Endothelial cell (in vitro differentiated cells): ENCODE data around the gene AKAP13. TPM values are rescaled to one million over a fixed set of nuclear protein-coding genes. Genes with fewer than 3 reads are reported as not detected.
A peak's percentile ranks its signal among the peaks of the same experiment; 100 is the strongest.

Experiments used
- DNase-seq: peaks from one replicate; pipeline ENCODE4 v3.0.0; 2021; ENCODE audit warnings: low spot score
- H3K27ac Mint-ChIP-seq: one replicate; pipeline ENCODE4 v1.8.0; 2021; ENCODE audit warnings: mixed read lengths, inconsistent platforms; ENCODE audit not compliant: unreplicated experiment
- H3K27me3 Mint-ChIP-seq: one replicate; pipeline ENCODE4 v1.8.0; 2021; ENCODE audit warnings: mild to moderate bottlenecking, moderate library complexity, mixed read lengths, inconsistent platforms; ENCODE audit not compliant: unreplicated experiment
- H3K36me3 Mint-ChIP-seq: one replicate; pipeline ENCODE4 v1.8.0; 2021; ENCODE audit warnings: mild to moderate bottlenecking, low read depth, mixed read lengths, inconsistent platforms; ENCODE audit not compliant: unreplicated experiment
- H3K4me1 Mint-ChIP-seq: one replicate; pipeline ENCODE4 v1.8.0; 2021; ENCODE audit warnings: mild to moderate bottlenecking, mixed read lengths, inconsistent platforms; ENCODE audit not compliant: unreplicated experiment
- H3K4me3 Mint-ChIP-seq: one replicate; pipeline ENCODE4 v1.8.0; 2021; ENCODE audit warnings: mild to moderate bottlenecking, mixed read lengths, inconsistent platforms; ENCODE audit not compliant: unreplicated experiment
- H3K9me3 Mint-ChIP-seq: one replicate; pipeline ENCODE4 v1.8.0; 2021; ENCODE audit warnings: mixed read lengths, inconsistent platforms; ENCODE audit not compliant: unreplicated experiment
- total RNA-seq: library from RNA; stranded (reverse); fragmentation: NEBNext Ultra II Directional; extraction: Animal tissue kit (Norgen Biotek cat#: 25700); gene quantifications from one replicate; pipeline ENCODE4 v1.2.1, GENCODE V29; 2021; ENCODE audit not compliant: unreplicated experiment
- TF ChIP-seq, protein P1 (sequence below): fragments of 200-600 bp; sonication (generic); IDR thresholded peaks from one replicate; pipeline ENCODE4 v1.5.0; 2021; ENCODE audit warnings: antibody characterized with exemption; ENCODE audit not compliant: unreplicated experiment

Gene AKAP13
- total RNA-seq, 1 donor from 2014 or later, result 249 TPM

DNA sequence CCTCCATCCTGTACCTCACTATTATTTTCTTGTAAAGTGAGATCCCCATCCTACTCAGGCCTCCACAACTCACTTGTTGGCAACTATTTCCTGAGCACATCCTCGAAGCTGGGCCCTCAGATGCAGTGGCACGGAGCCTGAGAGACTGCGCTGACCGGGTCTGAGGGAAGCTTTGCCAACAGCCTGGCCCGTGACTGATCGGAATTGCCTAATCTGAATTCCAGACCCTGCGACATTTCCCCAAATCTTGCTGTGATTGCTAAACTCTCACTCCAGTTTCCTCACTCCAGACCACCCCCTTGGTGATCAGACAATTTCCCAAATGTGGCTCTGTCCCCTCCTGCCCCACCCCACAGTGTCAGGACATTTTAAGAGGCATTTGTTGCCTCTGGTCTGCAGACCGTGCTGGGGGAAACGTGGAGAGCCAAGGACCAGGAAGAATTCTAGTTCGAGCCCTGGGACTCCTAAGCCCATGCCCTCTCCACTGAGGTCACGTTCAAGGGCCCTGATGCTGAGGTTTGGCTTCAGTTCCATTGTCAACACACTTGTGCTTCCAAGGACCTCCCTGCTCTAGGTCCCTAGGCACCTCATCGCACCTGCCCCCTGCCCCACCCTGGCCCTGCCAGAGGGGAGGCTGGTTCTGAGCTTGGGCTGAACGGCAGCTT lies 391.5 kb downstream of the AKAP13 start:
- Mint-ChIP-seq H3K4me1 (peaks cover 3% of the 10 kb centered on the region), H3K9me3 (no peaks in the 10 kb centered on the region), H3K27me3 (peaks cover 5% of the 10 kb centered on the region), H3K27ac (no peak overlapping the region), H3K36me3 (no peaks in the 10 kb centered on the region), H3K4me3 (no peak overlapping the region)
- DNase-seq, result no peak
- TF ChIP-seq, protein P1, sequence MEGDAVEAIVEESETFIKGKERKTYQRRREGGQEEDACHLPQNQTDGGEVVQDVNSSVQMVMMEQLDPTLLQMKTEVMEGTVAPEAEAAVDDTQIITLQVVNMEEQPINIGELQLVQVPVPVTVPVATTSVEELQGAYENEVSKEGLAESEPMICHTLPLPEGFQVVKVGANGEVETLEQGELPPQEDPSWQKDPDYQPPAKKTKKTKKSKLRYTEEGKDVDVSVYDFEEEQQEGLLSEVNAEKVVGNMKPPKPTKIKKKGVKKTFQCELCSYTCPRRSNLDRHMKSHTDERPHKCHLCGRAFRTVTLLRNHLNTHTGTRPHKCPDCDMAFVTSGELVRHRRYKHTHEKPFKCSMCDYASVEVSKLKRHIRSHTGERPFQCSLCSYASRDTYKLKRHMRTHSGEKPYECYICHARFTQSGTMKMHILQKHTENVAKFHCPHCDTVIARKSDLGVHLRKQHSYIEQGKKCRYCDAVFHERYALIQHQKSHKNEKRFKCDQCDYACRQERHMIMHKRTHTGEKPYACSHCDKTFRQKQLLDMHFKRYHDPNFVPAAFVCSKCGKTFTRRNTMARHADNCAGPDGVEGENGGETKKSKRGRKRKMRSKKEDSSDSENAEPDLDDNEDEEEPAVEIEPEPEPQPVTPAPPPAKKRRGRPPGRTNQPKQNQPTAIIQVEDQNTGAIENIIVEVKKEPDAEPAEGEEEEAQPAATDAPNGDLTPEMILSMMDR, result no peak

DNA sequence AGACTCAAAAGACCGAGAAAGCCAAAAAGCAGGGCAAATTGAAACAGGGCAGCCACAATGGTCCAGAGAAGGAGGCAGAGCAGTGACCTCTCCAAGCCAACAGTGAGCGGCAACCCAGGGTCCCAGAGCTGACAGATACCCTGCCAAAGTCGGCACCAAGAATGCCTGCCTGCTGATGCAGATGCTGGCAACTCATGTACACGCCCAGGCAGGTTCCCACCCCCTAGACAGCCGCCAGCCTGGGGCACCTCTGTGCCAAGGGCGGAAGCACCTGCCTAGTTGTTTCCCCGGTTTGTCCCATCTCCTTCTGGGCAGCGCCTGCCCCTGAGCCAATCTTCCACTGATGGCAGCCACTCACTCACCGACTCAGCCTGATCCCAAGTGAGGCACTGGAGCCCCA lies 392.3 kb downstream of the AKAP13 start:
- Mint-ChIP-seq H3K36me3 (no peaks in the 10 kb centered on the region), H3K9me3 (no peaks in the 10 kb centered on the region), H3K4me3 (no peak overlapping the region), H3K4me1 (peaks cover 3% of the 10 kb centered on the region), H3K27me3 (peaks cover 9% of the 10 kb centered on the region), H3K27ac (no peak overlapping the region)
- DNase-seq, result no peak
- TF ChIP-seq, protein P1, result no peak

DNA sequence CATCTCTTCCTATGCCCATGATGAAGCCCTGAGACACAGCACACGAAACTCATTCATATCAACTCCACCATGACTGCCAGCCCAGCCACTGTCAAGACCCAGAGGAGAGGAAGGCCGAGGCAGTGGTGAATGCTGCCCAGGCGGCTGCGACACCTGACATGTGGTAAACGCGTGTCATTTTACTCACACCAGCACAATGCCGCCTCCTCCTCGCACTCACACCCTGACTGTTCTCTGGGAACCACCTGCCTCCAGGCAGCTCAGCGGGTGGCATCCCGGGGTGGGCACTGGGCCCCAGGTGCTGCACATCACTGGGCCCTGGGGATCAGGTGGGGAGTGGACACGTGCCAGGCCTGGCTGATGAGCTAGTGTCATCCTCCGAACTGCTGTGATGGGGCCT lies 392.8 kb downstream of the AKAP13 start:
- H3K27ac Mint-ChIP-seq, result no peak overlapping the region
- no peaks in the 10 kb centered on the region for H3K36me3 Mint-ChIP-seq
- H3K27me3 Mint-ChIP-seq, result peaks cover 9% of the 10 kb centered on the region
- no peak overlapping the region for H3K4me3 Mint-ChIP-seq
- TF ChIP-seq, protein P1, result no peak
- no peak for DNase-seq
- H3K9me3 Mint-ChIP-seq, result no peaks in the 10 kb centered on the region
- peaks cover 3% of the 10 kb centered on the region for H3K4me1 Mint-ChIP-seq

DNA sequence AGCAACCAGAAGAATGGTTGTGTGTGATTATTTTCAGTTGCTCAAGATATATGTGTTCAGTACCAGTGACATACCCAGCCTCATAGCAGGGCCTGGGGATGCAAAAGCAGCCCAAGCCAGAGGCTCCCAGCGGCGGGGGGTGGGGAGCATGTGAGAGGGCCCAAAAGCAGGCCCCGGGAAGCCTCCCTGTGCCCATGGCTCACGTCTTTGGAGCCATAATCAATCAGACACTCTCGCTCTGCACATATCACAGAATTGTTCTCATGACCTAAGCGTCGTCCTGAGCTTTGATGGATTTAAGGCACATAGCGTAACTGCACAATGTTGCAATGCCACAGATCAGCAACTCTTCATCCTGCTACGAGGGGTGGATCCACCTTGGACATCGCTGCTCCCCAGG lies 393.6 kb downstream of the AKAP13 start:
- Mint-ChIP-seq H3K4me1 (peaks cover 3% of the 10 kb centered on the region), H3K27me3 (peaks cover 9% of the 10 kb centered on the region), H3K36me3 (no peaks in the 10 kb centered on the region), H3K27ac (peak overlapping the region; percentile 22), H3K9me3 (no peaks in the 10 kb centered on the region), H3K4me3 (no peak overlapping the region)
- TF ChIP-seq, protein P1, result no peak
- no peak for DNase-seq

DNA sequence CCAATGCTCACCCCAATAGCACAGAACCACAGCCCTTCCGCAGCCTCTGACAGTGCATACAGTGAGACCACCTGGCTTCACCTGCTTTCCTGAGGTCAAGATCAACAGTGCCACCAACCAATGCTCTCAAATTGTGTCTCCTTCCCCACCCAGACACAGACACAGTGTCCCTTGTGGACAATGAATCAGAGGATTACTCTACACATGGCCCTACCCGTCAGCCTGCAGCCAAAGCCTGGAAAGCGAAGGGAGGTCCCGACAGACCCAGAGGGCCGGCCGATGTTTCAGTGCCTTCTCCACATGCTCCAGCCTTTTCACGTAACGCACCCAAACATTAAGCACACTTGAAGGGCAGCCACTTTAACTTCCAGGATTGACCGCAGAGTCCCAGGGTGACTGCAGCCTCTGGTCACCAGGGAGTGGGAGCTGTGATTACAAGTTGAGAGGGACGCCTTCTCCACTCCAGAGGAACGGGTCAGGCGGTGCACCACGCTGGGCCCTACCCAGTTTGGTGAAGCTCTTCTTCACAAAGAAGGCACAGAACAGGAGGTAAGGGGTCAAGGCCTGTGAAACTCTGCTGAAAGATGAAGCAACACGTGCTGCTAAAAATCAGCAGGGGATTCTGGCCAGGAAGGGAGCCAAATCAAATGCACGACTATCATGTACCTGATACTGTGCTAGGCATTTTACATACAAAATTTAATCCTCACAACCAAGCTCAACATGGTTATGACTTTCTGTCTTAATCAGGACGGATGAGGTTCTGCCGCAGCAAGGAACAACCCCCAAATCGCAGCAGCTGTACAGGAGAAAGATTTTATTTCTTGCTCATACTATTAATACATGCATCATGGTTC lies 397.1 kb downstream of the AKAP13 start:
- H3K36me3 Mint-ChIP-seq, result no peaks in the 10 kb centered on the region
- DNase-seq, result no peak
- TF ChIP-seq, protein P1, result no peak

More for the DNA sequence above, 397.1 kb downstream of the AKAP13 start:
- Mint-ChIP-seq H3K4me3 (no peak overlapping the region), H3K27me3 (peaks cover 8% of the 10 kb centered on the region), H3K4me1 (peaks cover 11% of the 10 kb centered on the region), H3K9me3 (no peaks in the 10 kb centered on the region), H3K27ac (no peak overlapping the region)
